Stomach (tissue), 9 donors: ENCODE results near the gene HOXB8. TPM values are rescaled to one million over a fixed set of nuclear protein-coding genes. Genes with fewer than 3 reads are reported as not detected.

Experiments used
- DNase-seq, 2 donors: peaks; one replicate each; pipeline versions ENCODE4 v3.0.0 to v3.0.0-alpha.2; 2013 to 2019
- H3K27ac ChIP-seq, 5 donors: fragments of 200-600 bp in 4 of 5; sonication (generic) in 4 of 5; one replicate each; pipeline ENCODE4 v1.5.1; 2013 to 2019; ENCODE audit warnings: mild to moderate bottlenecking in 1 of 5, moderate library complexity in 1 of 5
- H3K27me3 ChIP-seq, 3 donors: fragments of 200-600 bp; sonication (generic); one replicate each; pipeline ENCODE4 v1.5.1; 2017 to 2019; ENCODE audit warnings: mixed run types in 1 of 3
- H3K36me3 ChIP-seq, 4 donors: fragments of 200-600 bp; sonication (generic); 1 replicate in 3 of 4; 2 replicates in 1 of 4; pipeline ENCODE4 v1.5.1; 2016 to 2019
- H3K4me1 ChIP-seq, 4 donors: fragments of 200-600 bp; sonication (generic); one replicate each; pipeline ENCODE4 v1.5.1; 2016 to 2019
- H3K4me3 ChIP-seq, 4 donors: fragments of 200-600 bp; sonication (generic) in 3 of 4; one replicate each; pipeline ENCODE4 v1.5.1; 2016 to 2019; ENCODE audit warnings: mild to moderate bottlenecking in 1 of 4
- H3K9me3 ChIP-seq, 4 donors: fragments of 200-600 bp; sonication (generic); one replicate each; pipeline ENCODE4 v1.5.1; 2016 to 2019
- CTCF ChIP-seq, 7 experiments: fragments of 450-650 bp in 4 of 7; fragments of 200-600 bp in 3 of 7; sonication (generic) in 3 of 7; IDR thresholded peaks; one replicate each; pipeline ENCODE4 v1.5.1; 2016 to 2019; ENCODE audit warnings: antibody characterized with exemption in 7 of 7, control low read depth in 2 of 7, mild to moderate bottlenecking in 1 of 7
- EP300 ChIP-seq: sonication (generic); formaldehyde crosslinking; IDR thresholded peaks from one replicate; pipeline ENCODE4 v1.6.1; 2017; ENCODE audit warnings: antibody characterized with exemption
- POLR2A ChIP-seq, 4 donors: fragments of 450-650 bp; IDR thresholded peaks; one replicate each; pipeline ENCODE4 v1.6.1; 2016; ENCODE audit warnings: antibody characterized with exemption in 4 of 4, control low read depth in 2 of 4, mild to moderate bottlenecking in 1 of 4, moderate library complexity in 1 of 4
- POLR2AphosphoS5 ChIP-seq, 3 donors: sonication (generic); formaldehyde crosslinking; IDR thresholded peaks; one replicate each; pipeline ENCODE4 v1.6.1; 2016; ENCODE audit warnings: antibody characterized with exemption in 3 of 3
- whole genome bisulfite sequencing, 5 donors: extraction: QIAGEN DNeasy Blood & Tissue Kit in 3 of 5; methylation state at CpG; one replicate each; pipeline versions ENCODE4 v1.1.5 to v1.1.7; 2013 to 2018; 5-methylcytosine and 5-hydroxymethylcytosine counted together
- intact Hi-C: fragments of 100-400 bp; cut with DNase I; formaldehyde crosslinking; loops from one replicate; pipeline ENCODE4 v1.15.1; 2023; ENCODE audit warnings: low total_unique reads
- polyA plus RNA-seq, 3 donors: library from polyadenylated mRNA; stranded (reverse); fragments of 200-250 nt; gene quantifications; one replicate each; pipeline ENCODE4 v1.2.3, GENCODE V29; 2013
- total RNA-seq, 5 donors: library from RNA; depleted of rRNA; stranded (reverse); fragments of >200 nt; gene quantifications; one replicate each; pipeline versions ENCODE4 v1.1.0 to v1.2.3, GENCODE V29; 2014 to 2016
- donor health status: healthy with polysubstance abuse.
- donor health status: Bipolar disorder and iron deficiency.
- donor health status: healthy.

The HOXB8 gene
- total and polyA plus RNA-seq, 8 donors, result 0.46 to 13.0 (median 1.3) TPM; not detected in 1

- TF ChIP-seq POLR2AphosphoS5 (IDR thresholded peaks at IDR 0.05) (peak in 1 of 3 donors; percentile 24), POLR2A (IDR thresholded peaks at IDR 0.05) (no peak), EP300 (no peak)
- Histone ChIP-seq H3K9me3 (peaks cover 0 to 3% (median 0%) of the 10 kb centered on the region in 4 donors), H3K4me3 (peak overlapping the region; percentile 25 to 49 (median 43)), H3K36me3 (no peaks in the 10 kb centered on the region), H3K27ac (peak overlapping the region in 4 of 5 donors; percentile 52 to 95 (median 73)), H3K27me3 (peaks cover 0 to 100% (median 100%) of the 10 kb centered on the region in 3 donors), H3K4me1 (peaks cover 0 to 39% (median 25%) of the 10 kb centered on the region in 4 donors)
- intact Hi-C loops, result no loop called here
- DNase-seq, result no peak
- 13 to 39% (median 20%) methylated on average over 20 to 21 of the region's 21 CpGs for WGBS, 5 donors
Measured at GRCh38 chr17:48603959-48604769, 10.9 kb downstream of the HOXB8 start.

- peak overlapping the region in 2 of 5 donors; percentile 81 to 95 for H3K27ac ChIP-seq
- no peaks in the 10 kb centered on the region for H3K36me3 ChIP-seq
- peaks cover 0 to 3% (median 0%) of the 10 kb centered on the region in 4 donors for H3K9me3 ChIP-seq
- 19 to 47% (median 24%) methylated on average over 26 to 35 of the region's 35 CpGs for WGBS, 5 donors
- intact Hi-C loops, result no loop called here
- DNase-seq, result peak in 1 of 2 donors; percentile 55
- peaks cover 0 to 100% (median 99%) of the 10 kb centered on the region in 3 donors for H3K27me3 ChIP-seq
- peaks cover 0 to 62% (median 42%) of the 10 kb centered on the region in 4 donors for H3K4me1 ChIP-seq
- H3K4me3 ChIP-seq, result peak overlapping the region; percentile 25 to 49 (median 43)
- no peak for TF ChIP-seq EP300
- TF ChIP-seq POLR2AphosphoS5 (IDR thresholded peaks at IDR 0.05), result no peak
- no peak for TF ChIP-seq CTCF (IDR thresholded peaks at IDR 0.05)
- TF ChIP-seq POLR2A (IDR thresholded peaks at IDR 0.05), result no peak
Measured at GRCh38 chr17:48601539-48602425, 13.3 kb downstream of the HOXB8 start.

GRCh38 chr17:48601207-48601538, 13.9 kb downstream of the HOXB8 start:
- intact Hi-C loops, result no loop called here
- Histone ChIP-seq H3K36me3 (no peaks in the 10 kb centered on the region), H3K27ac (peak overlapping the region in 2 of 5 donors; percentile 81 to 95), H3K4me1 (peaks cover 0 to 68% (median 47%) of the 10 kb centered on the region in 4 donors), H3K4me3 (peak overlapping the region in 2 of 4 donors; percentile 47 to 49), H3K27me3 (peaks cover 0 to 100% (median 99%) of the 10 kb centered on the region in 3 donors), H3K9me3 (peaks cover 0 to 3% (median 0%) of the 10 kb centered on the region in 4 donors)
- no peak for DNase-seq
- TF ChIP-seq CTCF (IDR thresholded peaks at IDR 0.05) (no peak), POLR2AphosphoS5 (IDR thresholded peaks at IDR 0.05) (no peak), EP300 (no peak), POLR2A (IDR thresholded peaks at IDR 0.05) (no peak)
- 33 to 57% (median 40%) methylated on average over 4 of the region's 4 CpGs for WGBS, 5 donors

GRCh38 chr17:48600244-48601098, 14.6 kb downstream of the HOXB8 start:
- 33 to 63% (median 44%) methylated on average over 14 to 17 of the region's 17 CpGs for WGBS, 5 donors
- Histone ChIP-seq H3K36me3 (no peaks in the 10 kb centered on the region), H3K4me1 (peaks cover 0 to 75% (median 53%) of the 10 kb centered on the region in 4 donors), H3K4me3 (no peak overlapping the region), H3K27me3 (peaks cover 0 to 100% (median 99%) of the 10 kb centered on the region in 3 donors), H3K27ac (peak overlapping the region in 2 of 5 donors; percentile 81 to 95), H3K9me3 (no peaks in the 10 kb centered on the region)
- no peak for TF ChIP-seq EP300
- no peak for TF ChIP-seq CTCF (IDR thresholded peaks at IDR 0.05)
- no peak for TF ChIP-seq POLR2A (IDR thresholded peaks at IDR 0.05)
- TF ChIP-seq POLR2AphosphoS5 (IDR thresholded peaks at IDR 0.05), result no peak
- DNase-seq, result no peak
- intact Hi-C loops, result no loop called here
